GM20000 (cell line): ENCODE results near the gene IGFLR1.

Source experiments
- DNase-seq: peaks from one replicate; pipeline ENCODE4 v3.0.0; 2012; ENCODE audit warnings: low spot score
- CTCF ChIP-seq: IDR thresholded peaks from 2 replicates; pipeline ENCODE4 v1.5.1; 2012; ENCODE audit warnings: mild to moderate bottlenecking, control low read depth; ENCODE audit errors: extremely low read depth, missing control alignments

IGFLR1 gene

GRCh38 chr19:35744430-35745327, 2.4 kb upstream of the IGFLR1 start:
- DNase-seq, result peak; percentile 79
- no peak for TF ChIP-seq CTCF

GRCh38 chr19:35743640-35744429, 1.6 kb upstream of the IGFLR1 start:
- DNase-seq, result no peak
- TF ChIP-seq CTCF, result no peak

DNA sequence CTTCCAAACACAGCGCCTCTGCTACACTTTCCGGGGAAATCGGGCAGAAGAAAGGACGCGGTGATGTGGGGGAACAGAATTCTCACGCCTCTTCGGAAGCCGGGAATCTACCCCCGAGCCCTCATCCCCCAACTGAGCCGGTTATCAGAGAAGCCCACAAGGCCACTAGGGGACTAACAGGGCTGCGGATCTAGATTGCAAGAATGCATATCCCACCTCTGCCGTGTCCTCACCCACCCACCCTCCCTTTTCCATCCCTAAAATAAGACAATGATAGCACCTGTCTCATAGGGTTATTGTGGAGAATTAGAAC, 1.1 kb downstream of the IGFLR1 start:
- no peak for DNase-seq
- no peak for TF ChIP-seq CTCF

DNA sequence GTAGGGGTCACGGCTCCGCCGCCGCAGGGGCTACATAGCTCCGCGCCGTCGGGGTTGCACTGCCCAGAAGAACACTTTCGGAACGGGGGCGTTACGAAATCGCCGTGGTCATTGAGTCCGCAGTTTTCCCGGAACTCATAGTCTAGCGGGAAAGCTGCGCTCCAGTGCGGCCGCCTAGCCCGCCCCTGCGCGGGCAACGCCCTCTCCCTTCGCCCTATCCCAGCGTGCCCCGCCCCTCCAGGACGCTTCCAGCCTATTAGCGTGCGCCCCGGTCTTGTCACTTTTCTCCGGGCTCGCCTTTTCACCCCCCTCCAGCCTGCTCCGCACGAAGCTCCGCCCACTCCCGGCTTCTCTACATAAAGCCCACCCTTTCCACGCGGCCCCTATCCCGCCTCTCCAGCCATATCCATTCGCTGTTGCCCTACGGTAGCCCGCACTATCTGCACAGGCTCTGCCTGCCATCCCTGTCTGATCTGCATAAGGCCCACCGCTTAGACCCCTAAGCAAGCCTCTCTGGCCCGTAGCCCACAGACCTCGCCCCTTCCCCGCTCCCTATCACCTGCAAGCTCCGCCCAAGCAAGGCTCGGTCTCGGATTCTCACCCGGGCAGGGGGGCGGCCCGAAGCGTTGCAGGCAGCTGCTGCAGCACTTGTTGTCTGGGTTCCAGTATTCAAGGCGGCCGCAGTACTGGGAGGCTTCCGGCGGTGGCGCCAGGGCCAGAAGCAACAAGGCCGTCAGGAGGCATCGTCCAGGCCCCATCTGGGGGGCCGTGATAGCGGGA, 1.6 kb downstream of the IGFLR1 start:
- TF ChIP-seq CTCF, result peak; percentile 3
- DNase-seq, result peak; percentile 98

GRCh38 chr19:35740108-35740422, 2.2 kb downstream of the IGFLR1 start:
- DNase-seq, result no peak
- no peak for TF ChIP-seq CTCF

GRCh38 chr19:35739275-35740107, 2.8 kb downstream of the IGFLR1 start:
- TF ChIP-seq CTCF, result no peak
- DNase-seq, result no peak
